ACC112 (cell line): Measurements from ENCODE around the gene PCDH17.

Experiments used
- H2AFZ ChIP-seq: fragments of 200-600 bp; sonication (generic); one replicate; pipeline ENCODE4 v1.6.0; 2017; ENCODE audit warnings: antibody characterized with exemption, low read length; ENCODE audit not compliant: unreplicated experiment
- H3K27ac ChIP-seq: fragments of 200-600 bp; sonication (generic); 2 replicates; pipeline ENCODE4 v1.5.1; 2014; ENCODE audit warnings: low read depth, mild to moderate bottlenecking, antibody characterized with exemption, low read length, moderate library complexity
- H3K27me3 ChIP-seq: fragments of 200-600 bp; sonication (generic); 2 replicates; pipeline ENCODE4 v1.6.1; 2014; ENCODE audit warnings: mild to moderate bottlenecking, antibody characterized with exemption, low read length, moderate library complexity, mixed read lengths; ENCODE audit not compliant: insufficient read depth
- H3K36me3 ChIP-seq: fragments of 200-600 bp; sonication (generic); 2 replicates; pipeline ENCODE4 v1.6.1; 2016; ENCODE audit warnings: mild to moderate bottlenecking, antibody characterized with exemption, low read length, moderate library complexity, mixed read lengths; ENCODE audit not compliant: insufficient read depth
- H3K4me1 ChIP-seq: fragments of 200-600 bp; sonication (generic); one replicate; pipeline ENCODE4 v1.6.1; 2016; ENCODE audit warnings: low read length, mixed read lengths; ENCODE audit not compliant: insufficient read depth, unreplicated experiment, control insufficient read depth
- H3K4me3 ChIP-seq: fragments of 200-600 bp; sonication (generic); 2 replicates; pipeline ENCODE4 v1.5.1; 2014; ENCODE audit warnings: mild to moderate bottlenecking, low read depth, low read length
- H3K79me2 ChIP-seq: fragments of 200-600 bp; sonication (generic); one replicate; pipeline ENCODE4 v1.6.0; 2016; ENCODE audit warnings: low read length; ENCODE audit not compliant: control insufficient read depth, unreplicated experiment, insufficient read depth

PCDH17 gene

DNA sequence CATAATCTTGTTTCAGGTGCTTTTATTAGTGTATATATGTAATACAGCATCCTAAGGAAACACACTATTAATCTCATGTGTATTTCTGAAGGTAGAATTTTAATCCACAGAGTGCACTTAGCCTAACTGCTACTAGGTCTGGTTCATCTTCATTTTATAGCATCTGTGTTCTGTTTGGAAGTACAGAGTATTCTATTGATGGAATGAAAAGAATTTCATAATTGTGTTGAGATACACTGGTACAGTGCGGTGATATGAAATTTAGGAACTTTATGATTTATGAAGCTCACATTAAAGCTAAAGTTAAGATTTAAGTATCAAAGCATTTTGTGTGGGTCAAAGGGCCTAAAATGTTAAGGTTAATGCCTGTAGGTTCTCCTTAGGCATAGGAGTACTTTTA, 6.0 kb downstream of the PCDH17 start:
- Histone ChIP-seq H3K4me1 (no peaks in the 10 kb centered on the region), H3K36me3 (no peaks in the 10 kb centered on the region), H3K79me2 (no peaks in the 10 kb centered on the region), H3K27ac (no peak overlapping the region), H3K4me3 (no peak overlapping the region), H3K27me3 (peaks cover 30% of the 10 kb centered on the region), H2AFZ (no peak overlapping the region)

DNA sequence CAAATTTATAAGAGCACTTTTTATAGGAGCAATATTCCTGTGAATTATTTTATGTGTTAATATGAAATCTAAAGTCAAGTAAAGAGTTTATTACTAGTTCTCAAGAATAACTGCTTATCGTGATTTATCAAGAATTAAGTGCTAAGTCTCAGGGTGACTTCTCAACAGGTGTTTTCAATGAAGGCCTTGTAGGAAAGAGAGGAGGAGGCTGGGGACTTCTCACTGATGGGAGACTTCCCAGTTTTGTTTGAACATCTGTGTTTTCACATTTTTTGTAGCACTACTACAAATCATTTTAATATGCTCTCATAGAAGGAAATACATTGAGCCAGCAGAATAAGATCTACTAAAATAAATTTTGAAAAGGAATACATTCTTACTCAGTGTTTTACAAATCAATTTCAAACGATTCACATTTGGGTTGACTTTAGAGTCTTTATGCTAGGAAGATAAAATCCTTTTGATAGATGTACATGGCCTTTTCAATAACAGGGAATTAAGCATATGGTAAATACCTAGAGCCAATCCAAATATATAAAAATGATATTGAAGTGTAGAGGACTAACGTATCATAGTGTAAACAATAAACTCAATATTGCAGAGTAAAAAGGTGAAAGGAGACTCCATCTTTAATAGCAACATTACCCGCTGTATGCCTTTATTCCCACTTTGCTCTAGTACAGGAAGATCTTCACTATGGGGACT, 6.8 kb downstream of the PCDH17 start:
- Histone ChIP-seq H3K4me3 (no peak overlapping the region), H3K27me3 (peaks cover 22% of the 10 kb centered on the region; the same call in 1 of the 2 replicates), H3K79me2 (no peaks in the 10 kb centered on the region), H2AFZ (no peak overlapping the region), H3K27ac (no peak overlapping the region), H3K36me3 (no peaks in the 10 kb centered on the region), H3K4me1 (no peaks in the 10 kb centered on the region)

DNA sequence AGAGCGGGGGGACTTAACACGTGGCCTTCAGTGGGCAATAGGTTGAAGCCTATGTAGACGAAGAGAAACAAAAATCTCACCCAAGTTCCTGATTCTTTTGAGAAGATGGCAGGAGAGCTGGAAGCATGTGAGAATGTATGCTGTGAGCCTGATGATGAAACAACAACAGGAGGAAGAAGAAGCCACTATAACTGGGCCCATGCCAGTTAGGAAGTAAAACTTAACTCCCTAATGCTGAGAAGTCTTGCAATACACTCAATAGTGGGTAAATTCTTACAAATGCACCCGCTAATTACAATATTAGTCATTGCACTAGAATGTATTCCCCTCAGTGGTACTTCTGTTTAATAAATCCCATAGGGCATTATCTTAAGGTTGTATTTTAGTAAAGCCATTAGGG, 9.1 kb downstream of the PCDH17 start:
- Histone ChIP-seq H3K4me1 (no peaks in the 10 kb centered on the region), H3K79me2 (no peaks in the 10 kb centered on the region), H3K36me3 (no peaks in the 10 kb centered on the region), H3K27ac (no peak overlapping the region), H3K4me3 (no peak overlapping the region), H2AFZ (no peak overlapping the region), H3K27me3 (peaks cover 1% of the 10 kb centered on the region; the same call in 1 of the 2 replicates)

GRCh38 chr13:57641051-57641450, 9.5 kb downstream of the PCDH17 start:
- no peaks in the 10 kb centered on the region for H3K79me2 ChIP-seq
- H3K4me3 ChIP-seq = no peak overlapping the region
- no peak overlapping the region for H3K27ac ChIP-seq
- no peak overlapping the region for H2AFZ ChIP-seq
- no peaks in the 10 kb centered on the region for H3K36me3 ChIP-seq
- no peaks in the 10 kb centered on the region for H3K4me1 ChIP-seq
- H3K27me3 ChIP-seq = no peaks in the 10 kb centered on the region

DNA sequence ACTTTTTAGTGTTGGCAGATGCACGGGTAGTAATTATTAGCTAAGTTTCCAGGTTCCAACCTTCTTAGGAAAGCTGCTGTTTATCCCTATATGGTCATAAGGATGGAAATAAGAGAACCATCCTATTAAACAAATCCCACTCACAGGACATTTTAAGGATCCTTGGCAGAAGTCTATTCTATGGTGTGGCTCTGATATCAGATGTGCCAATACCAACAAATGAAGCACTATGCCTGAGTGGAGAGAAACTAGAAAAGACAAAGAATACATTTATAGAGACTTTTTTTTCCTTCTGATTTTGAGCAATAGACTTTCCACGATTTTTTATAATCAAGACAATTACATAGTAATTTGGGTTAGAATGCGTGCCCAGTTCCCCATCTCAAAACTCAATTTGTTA, 12.6 kb downstream of the PCDH17 start:
- Histone ChIP-seq H3K27me3 (no peaks in the 10 kb centered on the region), H3K36me3 (no peaks in the 10 kb centered on the region), H3K4me1 (no peaks in the 10 kb centered on the region), H3K79me2 (no peaks in the 10 kb centered on the region), H3K27ac (no peak overlapping the region), H3K4me3 (no peak overlapping the region), H2AFZ (no peak overlapping the region)

DNA sequence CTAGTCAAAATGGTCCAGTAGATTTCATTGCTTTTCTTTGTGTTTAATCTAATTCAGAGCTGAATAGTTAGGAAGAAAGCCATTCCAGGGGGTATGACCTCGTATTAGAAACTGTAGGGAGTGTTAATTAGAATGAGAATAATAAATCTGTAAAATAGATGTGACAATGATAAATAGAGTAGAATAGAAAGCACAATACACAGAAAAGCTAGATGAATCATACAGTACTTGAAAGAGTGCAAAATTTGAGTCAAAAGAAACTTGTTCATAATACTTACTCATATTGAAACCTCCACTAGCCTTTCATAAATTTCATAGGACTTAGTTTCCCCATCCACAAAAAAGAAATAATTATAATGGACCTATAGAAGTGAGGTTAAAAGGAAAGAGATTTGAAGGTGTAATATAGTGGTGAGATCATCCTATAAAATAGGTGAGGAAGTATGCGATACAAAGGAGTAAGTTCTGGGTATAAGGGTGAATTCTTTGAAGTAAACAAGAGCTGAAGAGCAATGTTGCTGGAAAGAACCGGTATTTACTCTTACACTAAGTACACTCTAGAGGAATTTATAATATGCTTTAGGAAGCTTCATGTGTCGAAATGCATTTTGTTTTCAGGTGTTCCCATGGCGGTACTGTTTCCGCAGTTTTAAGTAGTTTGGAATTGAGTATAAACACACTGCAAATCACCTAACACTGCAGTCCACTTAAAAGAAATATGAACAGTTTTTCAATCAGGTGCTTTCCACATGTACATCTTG, 21.9 kb downstream of the PCDH17 start:
- H2AFZ ChIP-seq = no peak overlapping the region
- H3K4me1 ChIP-seq = no peaks in the 10 kb centered on the region
- H3K36me3 ChIP-seq = no peaks in the 10 kb centered on the region
- no peaks in the 10 kb centered on the region for H3K27me3 ChIP-seq
- no peak overlapping the region for H3K27ac ChIP-seq
- no peak overlapping the region for H3K4me3 ChIP-seq
- no peaks in the 10 kb centered on the region for H3K79me2 ChIP-seq

DNA sequence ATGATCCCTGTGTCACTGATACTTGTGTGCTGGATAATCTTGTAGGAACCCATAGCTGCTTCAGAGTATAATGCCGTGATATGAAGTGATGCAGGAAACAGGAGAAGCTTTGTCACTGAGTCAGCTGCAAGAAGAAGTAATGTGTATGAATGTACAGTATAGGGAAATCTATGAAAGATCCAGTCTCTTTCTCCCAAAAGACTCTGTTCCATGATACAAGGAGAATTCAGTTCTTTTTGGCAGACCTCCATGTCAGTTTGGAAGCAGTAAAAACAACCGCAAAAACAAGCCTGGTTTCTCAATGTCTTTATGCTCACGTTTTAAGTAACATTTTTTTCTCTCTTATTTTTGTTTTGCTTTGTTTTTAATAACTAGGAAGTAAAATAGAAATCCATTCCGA, 33.9 kb downstream of the PCDH17 start:
- Histone ChIP-seq H2AFZ (no peak overlapping the region), H3K4me1 (no peaks in the 10 kb centered on the region), H3K27me3 (no peaks in the 10 kb centered on the region), H3K27ac (no peak overlapping the region), H3K79me2 (no peaks in the 10 kb centered on the region), H3K36me3 (no peaks in the 10 kb centered on the region), H3K4me3 (no peak overlapping the region)

GRCh38 chr13:57666131-57666953, 34.8 kb downstream of the PCDH17 start:
- no peaks in the 10 kb centered on the region for H3K27me3 ChIP-seq
- H3K4me3 ChIP-seq = no peak overlapping the region
- no peak overlapping the region for H3K27ac ChIP-seq
- no peaks in the 10 kb centered on the region for H3K36me3 ChIP-seq
- H3K4me1 ChIP-seq = no peaks in the 10 kb centered on the region
- no peaks in the 10 kb centered on the region for H3K79me2 ChIP-seq
- no peak overlapping the region for H2AFZ ChIP-seq

DNA sequence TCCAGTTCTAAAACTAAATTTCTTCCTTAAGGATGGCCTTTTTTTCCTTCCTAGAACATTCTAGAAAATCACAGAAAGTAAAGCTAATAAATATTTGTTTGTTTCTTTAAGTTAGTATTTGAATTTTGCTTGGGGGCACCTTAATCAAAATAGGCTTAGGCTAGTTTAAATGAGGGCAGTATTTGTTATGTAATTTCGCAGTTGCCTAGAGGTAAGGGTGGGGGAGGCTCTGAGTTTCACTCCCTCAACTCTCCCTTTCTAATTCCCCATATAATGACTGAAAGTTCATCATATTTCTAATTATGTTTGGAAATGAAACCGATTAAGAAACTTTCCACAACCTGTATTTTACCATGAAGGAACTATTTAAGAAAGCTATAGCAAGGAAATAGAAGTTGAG, 40.6 kb downstream of the PCDH17 start:
- Histone ChIP-seq H2AFZ (no peak overlapping the region), H3K4me3 (no peak overlapping the region), H3K79me2 (no peaks in the 10 kb centered on the region), H3K36me3 (no peaks in the 10 kb centered on the region), H3K27me3 (no peaks in the 10 kb centered on the region), H3K4me1 (no peaks in the 10 kb centered on the region), H3K27ac (no peak overlapping the region)

- Histone ChIP-seq H3K36me3 (no peaks in the 10 kb centered on the region), H3K4me3 (no peak overlapping the region), H2AFZ (no peak overlapping the region), H3K27ac (no peak overlapping the region), H3K4me1 (no peaks in the 10 kb centered on the region), H3K27me3 (no peaks in the 10 kb centered on the region), H3K79me2 (no peaks in the 10 kb centered on the region)
Observed at GRCh38 chr13:57673197-57673596, 41.7 kb downstream of the PCDH17 start.
